IPS-18c (cell line): ENCODE measurements around the gene FSTL4.
"Not testable (repeated sequence)": the region's sequence is repeated elsewhere in the genome, so short reads cannot be mapped to it uniquely, and the experiment has no call there.

Experiments
- H3K4me3 ChIP-seq: 2 replicates; pipeline ENCODE4 v1.7.0; 2013; ENCODE audit warnings: low read depth, mild to moderate bottlenecking, low read length, moderate library complexity; ENCODE audit not compliant: insufficient read depth
- H3K9me3 ChIP-seq: one replicate; pipeline ENCODE4 v1.6.1; 2013; ENCODE audit warnings: mild to moderate bottlenecking, low read length, moderate library complexity; ENCODE audit not compliant: control insufficient read depth, insufficient read depth

FSTL4 gene

DNA sequence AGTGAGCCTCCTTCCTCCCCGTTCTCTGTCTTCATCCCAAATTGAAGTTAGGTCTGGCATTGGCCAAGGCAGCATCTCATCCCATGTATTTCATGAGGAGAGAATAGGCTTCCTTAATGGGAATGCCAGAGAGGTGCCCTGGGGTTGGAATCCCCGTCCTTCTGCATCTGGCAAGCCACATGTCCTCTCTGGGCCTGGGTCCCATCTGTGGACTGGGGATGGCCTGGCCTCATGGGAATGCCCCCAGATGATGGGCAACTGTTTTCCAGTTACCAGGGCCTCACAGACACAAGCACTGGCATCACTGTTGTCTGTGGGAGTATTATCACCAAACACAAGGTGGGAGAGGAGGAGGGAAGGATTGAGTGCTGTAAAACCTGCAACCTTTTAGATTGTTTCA, 153.9 kb downstream of the FSTL4 start:
- Histone ChIP-seq H3K4me3 (no peak overlapping the region), H3K9me3 (no peaks in the 10 kb centered on the region)

DNA sequence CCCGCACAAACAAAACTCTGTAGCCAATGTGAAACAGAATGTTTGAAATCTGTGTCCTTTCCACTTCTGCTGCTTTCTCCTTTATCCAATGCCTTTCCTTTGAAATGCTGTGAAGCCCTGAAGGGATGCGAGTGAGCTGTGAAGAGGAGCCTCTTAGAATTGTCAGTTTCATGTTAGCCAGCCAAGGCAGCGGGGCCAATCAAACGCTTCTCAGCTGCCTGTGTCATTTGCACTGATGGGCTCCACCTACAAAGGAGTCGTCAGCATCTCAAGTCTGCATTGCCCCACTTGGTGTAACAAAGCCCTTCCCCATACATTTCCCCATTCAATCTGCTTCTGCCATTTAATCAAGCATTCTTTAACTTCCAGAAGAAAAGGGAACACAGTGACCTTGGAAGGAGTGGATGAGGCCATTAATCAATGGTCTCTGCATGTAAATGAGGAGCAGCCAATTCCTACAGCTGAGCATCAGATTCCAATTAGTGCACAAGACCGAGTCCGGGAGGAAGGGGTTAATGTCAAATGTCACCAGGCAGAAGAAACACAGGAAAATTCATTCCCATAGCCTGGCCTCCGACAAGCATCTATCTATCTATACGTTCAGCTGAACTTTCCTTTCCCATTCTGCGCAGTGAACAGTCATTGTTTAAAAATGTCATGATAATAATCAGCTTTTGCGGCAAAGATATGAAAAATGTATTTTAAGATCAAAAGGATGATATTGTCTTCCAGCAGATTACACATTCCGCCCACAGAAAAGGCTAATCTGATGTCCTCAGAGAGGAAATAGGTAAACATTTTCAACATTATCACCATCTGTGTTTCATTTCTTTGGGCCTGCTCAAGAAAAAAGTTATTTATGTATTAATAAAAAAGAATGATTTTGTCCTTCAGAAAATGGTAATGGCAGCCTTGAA, 154.6 kb downstream of the FSTL4 start:
- H3K4me3 ChIP-seq, result no peak overlapping the region
- no peaks in the 10 kb centered on the region for H3K9me3 ChIP-seq

DNA sequence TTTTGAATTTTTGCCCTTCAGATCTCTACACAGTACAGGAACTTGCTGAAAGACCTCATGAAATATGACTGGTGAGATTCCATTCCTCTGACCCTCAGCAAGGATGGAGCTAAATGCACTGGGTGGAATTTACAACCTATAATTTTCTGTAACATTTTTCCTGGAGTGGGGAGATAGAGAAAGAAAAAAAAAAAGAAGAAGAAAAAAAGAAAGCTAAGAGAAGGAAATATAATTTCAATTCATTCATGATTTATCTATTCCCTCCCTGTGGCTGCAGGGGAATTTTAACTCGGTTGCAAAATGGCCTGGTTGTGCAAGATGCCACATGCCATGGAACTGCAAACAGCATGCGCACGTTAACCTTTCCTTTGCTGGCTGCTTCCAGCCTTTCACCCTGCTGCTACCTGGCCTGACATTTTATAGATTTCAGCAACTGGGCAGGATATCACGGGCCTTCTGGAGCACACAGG, 155.4 kb downstream of the FSTL4 start:
- Histone ChIP-seq H3K4me3 (no peak overlapping the region), H3K9me3 (no peaks in the 10 kb centered on the region)

DNA sequence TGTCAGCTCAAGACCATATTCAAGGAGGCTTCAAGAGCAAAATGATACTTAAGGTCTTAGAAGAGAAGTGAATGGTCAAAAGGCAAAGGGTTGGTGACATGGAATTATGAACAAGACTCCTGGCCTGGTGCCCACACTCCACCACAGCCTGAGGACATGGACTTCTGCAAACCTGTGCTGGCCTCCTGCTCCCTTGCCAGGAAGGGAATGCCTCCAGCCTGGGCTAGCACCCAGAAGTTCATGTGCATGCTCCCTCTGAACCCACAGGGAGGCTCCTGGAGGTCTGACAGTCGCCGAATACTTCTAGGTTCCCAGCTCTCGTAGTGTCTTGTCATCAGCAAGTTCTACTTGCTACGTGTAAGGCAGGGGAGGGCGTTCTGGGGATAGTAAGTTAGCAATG, 156.7 kb downstream of the FSTL4 start:
- Histone ChIP-seq H3K9me3 (no peaks in the 10 kb centered on the region), H3K4me3 (no peak overlapping the region)

DNA sequence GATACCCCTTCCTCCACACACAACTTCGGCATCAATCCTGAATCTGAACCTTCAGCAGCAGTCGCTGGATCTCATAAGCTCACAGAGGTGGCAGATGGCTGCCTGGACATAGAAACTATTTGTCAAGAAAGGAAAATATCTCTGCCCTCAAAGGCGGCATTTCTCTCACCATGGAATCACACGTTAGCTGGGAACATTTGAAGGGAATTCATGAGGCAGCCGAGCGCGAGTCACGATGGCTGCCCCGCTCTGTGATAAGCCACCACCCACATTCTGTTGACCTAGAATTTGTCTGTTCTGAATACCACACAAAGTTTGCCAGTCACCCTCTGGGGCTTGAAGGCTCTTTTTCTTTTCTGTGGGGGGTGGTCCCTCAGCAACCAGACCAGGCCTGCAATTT, 157.9 kb downstream of the FSTL4 start:
- no peaks in the 10 kb centered on the region for H3K9me3 ChIP-seq
- H3K4me3 ChIP-seq, result no peak overlapping the region

DNA sequence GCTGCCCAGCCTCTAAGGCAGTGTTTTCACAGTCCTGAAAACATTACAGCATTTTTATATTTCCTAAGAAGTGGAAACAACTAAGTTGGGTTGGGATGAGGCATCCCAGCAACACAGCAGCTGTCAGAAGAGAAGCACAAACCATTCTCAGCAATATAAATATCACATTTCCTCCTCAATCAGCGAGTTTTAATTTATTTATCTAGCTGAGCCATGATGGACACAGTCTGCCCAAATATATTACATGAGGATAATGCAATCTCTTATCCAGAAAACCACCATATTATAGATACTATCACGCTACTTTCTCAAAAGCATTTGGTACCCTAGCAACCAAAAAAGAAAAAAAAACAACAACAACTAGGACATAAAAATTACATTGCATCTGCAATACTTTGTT, 158.5 kb downstream of the FSTL4 start:
- no peak overlapping the region for H3K4me3 ChIP-seq
- no peaks in the 10 kb centered on the region for H3K9me3 ChIP-seq

DNA sequence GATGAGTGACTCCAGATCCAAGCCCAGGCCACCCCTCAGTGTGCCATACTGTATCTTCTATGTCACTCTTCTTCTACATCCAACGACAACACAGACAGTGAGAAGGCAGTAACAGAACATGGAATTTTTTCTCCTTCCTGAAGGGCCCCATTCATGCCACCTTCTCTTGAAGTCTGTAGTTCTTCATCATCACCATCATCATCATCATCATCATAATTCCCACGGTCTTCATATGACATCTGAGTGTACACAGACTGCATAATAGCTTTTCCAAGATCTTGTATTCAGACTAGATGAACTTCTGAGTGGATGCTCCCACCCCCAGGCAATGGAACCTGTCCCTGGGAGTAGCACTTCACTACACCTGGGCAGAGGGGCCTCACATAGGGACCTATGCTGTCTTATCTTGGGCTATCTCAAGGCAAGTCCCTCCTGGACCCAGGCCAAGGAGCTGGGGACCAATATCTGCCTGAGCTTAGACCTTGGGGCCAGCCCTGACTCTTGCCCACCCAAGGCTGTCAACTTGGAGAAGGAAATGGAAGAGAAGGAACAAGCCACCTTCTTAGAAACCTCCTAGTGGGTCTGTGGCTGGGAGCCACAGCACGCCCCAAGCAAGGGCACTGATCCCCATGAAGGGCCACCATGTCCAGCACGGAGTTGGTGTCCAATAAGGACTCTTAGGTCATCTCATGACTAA, 159.1 kb downstream of the FSTL4 start:
- Histone ChIP-seq H3K4me3 (no peak overlapping the region), H3K9me3 (no peaks in the 10 kb centered on the region)

DNA sequence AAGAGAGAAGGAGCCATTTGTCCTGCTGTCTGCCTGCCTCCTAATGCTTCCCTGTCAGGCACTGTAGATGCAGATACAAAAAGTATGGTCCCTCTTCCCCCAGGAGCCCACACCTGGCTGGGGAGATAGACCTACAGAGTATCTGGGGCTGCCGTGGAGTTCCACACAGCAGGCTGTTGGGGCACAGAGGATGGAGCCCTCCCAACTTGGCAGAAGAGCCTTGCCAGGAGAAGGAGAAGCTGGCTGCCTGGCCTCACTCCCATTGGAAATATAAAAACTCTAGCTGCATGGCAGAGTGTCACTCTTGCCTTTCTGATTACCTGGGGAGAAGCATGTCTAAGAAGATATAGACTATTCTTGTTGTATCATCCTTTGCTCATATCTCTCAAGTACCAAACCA, 160.4 kb downstream of the FSTL4 start:
- H3K9me3 ChIP-seq, result no peaks in the 10 kb centered on the region
- H3K4me3 ChIP-seq, result no peak overlapping the region

DNA sequence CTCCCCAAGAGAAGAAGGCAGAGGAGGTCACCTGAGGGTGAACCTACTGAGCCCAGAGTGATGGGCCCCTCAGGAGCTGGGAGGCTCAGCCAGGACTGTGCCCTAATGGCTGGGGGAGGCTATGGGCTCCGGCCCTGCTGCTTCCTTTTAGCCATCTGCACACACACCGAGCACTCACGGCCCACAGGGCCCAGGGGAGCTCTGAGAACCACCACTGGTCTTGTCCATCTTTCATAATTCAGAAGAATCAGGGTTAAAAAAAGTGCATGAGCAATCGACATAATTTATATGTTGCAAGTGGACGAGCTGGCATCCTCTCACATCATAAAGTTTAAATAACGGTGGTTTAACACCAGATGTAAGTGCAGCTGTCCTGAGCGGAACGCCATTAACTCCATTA, 162.1 kb downstream of the FSTL4 start:
- no peaks in the 10 kb centered on the region for H3K9me3 ChIP-seq
- no peak overlapping the region for H3K4me3 ChIP-seq

DNA sequence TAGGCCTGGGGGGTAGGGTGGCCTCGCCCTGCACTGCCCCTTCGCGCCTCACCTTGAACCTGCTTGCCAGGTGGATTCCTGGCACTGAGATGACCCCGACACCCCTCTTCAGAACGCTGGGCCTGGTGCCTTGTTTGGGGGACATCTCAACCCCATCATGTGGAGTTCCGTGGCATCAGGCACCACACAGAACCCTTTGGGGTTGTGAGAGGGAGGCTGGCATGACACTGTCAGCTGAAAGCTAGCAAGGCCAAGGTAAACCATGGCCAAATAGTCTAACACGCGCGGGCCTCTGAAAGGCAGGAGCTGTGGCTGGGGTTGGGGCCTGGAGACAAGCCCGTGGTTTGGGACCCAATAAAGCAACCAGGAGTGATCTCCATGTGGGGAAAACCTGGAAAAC, 163.2 kb downstream of the FSTL4 start:
- H3K9me3 ChIP-seq, result no peaks in the 10 kb centered on the region

DNA sequence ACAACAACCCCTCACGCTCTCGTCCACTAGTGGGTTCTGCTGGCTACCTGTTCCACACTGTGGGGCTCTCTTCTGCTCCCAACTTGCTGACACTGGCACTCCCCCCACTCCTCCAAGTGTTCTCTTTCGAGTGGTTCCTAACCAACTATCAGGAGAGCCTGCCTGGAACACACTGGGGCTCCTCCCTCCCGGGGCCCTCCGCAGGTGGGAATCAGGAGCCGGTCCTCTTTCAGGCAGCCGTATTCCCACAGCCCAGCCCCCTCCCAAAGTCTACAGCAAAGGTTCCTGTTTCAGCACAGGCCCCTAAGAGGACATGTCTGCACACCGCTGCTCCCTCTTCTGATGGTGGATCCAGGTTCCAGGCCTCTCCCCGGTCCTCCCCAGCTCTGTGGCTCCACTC, 165.9 kb downstream of the FSTL4 start:
- Histone ChIP-seq H3K4me3 (no peak overlapping the region), H3K9me3 (no peaks in the 10 kb centered on the region)

More for the DNA sequence above, 163.2 kb downstream of the FSTL4 start:
- no peak overlapping the region for H3K4me3 ChIP-seq

DNA sequence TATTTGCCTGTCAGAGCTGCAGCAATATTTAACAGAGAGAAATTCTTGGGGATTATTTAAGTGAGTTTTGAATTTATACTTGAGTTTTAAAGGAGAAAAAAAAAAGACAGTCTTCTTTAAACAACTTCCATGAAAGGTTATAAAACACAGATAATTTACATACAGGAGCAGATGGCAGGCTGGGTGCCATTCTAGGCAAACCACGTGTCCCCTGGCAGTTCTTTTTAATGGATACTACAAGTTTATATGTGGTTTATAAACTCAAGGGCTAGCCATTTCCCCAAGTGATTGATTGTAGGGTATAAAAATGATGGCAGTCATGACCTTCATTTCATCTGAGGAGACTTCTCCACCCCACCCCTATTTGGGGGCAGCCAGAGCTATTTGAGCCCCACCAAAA, 166.6 kb downstream of the FSTL4 start:
- H3K9me3 ChIP-seq, result no peaks in the 10 kb centered on the region
- H3K4me3 ChIP-seq, result no peak overlapping the region

DNA sequence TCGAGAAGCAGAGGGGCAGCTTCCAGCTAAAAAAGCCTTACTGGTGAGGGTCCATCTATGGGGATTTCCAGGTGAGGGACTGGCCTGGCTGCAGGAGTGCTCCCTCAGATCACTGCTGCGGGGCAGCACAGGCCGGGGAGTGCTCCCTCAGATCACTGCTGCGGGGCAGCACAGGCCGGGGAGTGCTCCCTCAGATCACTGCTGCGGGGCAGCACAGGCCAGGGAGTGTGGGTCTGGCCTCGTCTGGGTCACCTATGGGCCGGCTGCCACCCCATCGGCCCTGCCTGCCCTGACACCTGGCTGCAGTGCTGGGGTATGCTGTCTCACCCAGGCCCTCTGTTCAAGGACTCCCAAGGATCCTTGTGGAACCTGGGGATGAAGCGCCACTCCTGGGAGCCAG, 167.1 kb downstream of the FSTL4 start:
- not testable (repeated sequence) for H3K4me3 ChIP-seq, H3K9me3 ChIP-seq

DNA sequence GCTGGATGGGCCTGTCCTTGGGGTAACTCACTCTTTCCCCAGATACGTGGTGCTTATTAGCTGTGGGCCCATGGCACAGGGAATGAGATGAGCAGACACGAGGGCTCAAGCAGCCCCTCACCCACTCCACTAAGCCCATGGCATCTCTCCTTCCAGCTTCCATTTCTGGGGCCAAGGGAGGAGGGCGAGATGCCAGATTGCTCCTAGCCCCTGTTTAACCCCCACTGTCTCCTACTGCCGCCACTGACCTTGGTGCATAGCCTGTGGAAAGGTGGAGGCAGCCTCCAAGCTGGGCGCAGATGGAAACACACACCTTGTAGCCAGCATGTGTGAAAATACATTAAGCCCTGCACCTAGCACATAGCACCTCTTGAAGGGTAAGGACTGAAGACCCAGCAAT, 167.6 kb downstream of the FSTL4 start:
- Histone ChIP-seq H3K9me3 (no peaks in the 10 kb centered on the region), H3K4me3 (no peak overlapping the region)

DNA sequence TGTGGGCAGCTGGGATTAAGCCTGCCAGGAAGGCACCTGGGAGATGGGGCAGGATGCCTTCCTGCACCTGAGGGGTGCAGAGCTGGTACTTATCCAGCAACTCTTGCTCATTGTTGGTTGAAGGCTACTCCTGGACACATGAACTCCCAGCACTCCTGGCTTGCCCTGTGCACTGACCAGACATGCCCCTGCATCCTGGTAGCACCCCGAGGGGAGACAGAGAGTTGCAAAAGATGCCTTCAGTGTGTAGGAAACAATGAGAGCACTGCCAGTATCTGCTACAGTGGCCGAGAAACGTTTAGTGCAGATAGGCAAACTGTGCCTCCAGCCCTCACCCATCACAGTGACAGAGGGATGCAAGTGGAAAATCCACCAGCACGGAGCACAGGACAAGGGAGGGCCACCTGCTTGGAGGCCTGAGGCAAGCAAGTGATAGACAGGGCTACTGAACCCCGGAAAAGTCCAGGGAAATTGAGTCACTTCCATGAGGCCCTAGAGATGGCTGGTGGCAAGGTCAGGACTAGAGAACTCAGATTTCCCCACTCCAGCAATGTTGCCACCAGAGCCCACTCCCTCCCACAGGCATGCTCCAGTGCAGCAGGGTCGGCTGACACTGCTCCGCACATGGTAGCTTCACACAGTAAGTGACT, 171.1 kb downstream of the FSTL4 start:
- no peak overlapping the region for H3K4me3 ChIP-seq
- H3K9me3 ChIP-seq, result no peaks in the 10 kb centered on the region

DNA sequence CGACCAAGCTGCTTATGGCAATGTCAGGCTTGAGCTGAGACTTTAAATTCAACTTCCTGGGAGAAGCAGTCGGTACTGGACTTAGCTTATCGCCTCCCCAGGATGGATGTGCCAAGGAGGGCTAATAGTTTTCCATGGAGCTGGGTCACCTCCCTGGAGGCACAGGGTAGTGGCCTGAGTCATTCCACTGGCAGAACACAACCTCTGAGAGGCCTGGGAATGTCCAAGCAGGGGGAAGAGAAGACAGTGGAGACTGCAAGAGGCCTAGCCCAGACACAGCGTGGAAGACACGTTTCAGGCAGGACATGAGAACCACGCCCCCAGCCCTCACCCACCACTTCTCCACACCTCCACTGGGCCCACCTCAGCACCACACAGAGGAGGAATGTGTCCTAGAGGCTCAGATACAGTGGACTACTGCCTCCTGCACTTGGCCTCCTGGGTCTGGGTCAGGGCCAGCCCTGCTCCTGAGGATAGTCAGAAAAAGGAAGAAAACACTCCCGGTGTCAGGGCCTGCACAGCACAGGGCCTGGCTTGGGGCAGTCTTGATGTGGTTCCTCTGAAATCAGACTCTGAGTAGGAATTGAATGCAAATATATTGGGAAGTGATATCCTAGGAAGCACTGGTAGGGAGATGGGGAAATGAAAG, 171.8 kb downstream of the FSTL4 start:
- Histone ChIP-seq H3K4me3 (no peak overlapping the region), H3K9me3 (no peaks in the 10 kb centered on the region)

DNA sequence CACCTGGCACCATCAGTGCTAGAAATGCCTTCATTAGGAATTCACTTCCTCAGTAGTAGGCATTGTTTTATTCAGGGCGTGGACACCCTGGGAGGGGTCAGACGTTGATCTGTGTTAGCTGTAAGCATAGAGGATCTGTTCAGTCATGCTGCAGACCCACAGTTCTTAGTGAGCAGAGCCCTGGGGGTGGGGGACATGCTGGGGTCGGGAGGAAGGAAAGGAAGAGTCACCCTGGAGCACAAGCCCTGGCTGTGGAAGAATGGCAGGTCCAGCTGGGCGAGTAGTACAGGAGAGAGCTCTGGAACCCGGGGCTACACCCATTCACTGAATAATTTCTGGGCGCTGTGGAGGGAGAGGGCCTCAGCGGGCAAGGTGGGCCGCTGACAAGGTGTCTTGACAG, 172.5 kb downstream of the FSTL4 start:
- Histone ChIP-seq H3K9me3 (no peaks in the 10 kb centered on the region), H3K4me3 (no peak overlapping the region)
